ENCODE results near the gene USP40.

DNA sequence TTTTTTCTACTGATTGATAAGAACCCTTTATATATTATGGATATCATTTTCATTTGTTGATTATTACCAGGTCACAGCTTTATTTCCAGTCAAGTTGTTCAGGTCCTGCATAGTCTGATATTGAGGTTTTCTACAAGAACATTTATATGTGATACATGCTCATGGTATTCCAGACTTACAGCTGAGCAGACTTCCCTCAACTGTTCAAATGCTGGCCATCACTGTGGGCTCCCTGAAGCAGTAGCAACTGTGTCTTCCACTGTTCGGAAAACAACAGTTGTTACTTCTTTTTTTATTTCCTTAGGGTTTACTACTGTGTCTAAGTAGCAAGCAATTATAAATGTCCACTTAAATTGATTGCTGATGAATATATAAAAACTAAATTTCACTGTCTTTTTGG is 132.8 kb downstream of the USP40 start:
- TF ChIP-seq ZZZ3 (IDR thresholded peaks at IDR 0.05; ENCODE audit: control insufficient read depth, insufficient read length, low read depth) (no peak), NBN (IDR thresholded peaks at IDR 0.05) (no peak), CREB1 (IDR thresholded peaks at IDR 0.05; ENCODE audit: low read depth) (no peak), MYC (IDR thresholded peaks at IDR 0.05; ENCODE audit: insufficient read depth, insufficient read length, insufficient replicate concordance, low read length, severe bottlenecking) (no peak), ZNF274 (IDR thresholded peaks at IDR 0.05; ENCODE audit: insufficient read depth, insufficient read length) (no peak), BHLHE40 (IDR thresholded peaks at IDR 0.05; ENCODE audit: borderline replicate concordance in 1 of 2, low read depth in 2 of 2, low read length in 1 of 2) (no peak), HCFC1 (IDR thresholded peaks at IDR 0.05; ENCODE audit: low read length) (no peak), MXI1 (IDR thresholded peaks at IDR 0.05; ENCODE audit: low read depth, low read length) (no peak), NFXL1 (IDR thresholded peaks at IDR 0.05; ENCODE audit: borderline replicate concordance) (no peak)
- TF ChIP-seq, protein P1, sequence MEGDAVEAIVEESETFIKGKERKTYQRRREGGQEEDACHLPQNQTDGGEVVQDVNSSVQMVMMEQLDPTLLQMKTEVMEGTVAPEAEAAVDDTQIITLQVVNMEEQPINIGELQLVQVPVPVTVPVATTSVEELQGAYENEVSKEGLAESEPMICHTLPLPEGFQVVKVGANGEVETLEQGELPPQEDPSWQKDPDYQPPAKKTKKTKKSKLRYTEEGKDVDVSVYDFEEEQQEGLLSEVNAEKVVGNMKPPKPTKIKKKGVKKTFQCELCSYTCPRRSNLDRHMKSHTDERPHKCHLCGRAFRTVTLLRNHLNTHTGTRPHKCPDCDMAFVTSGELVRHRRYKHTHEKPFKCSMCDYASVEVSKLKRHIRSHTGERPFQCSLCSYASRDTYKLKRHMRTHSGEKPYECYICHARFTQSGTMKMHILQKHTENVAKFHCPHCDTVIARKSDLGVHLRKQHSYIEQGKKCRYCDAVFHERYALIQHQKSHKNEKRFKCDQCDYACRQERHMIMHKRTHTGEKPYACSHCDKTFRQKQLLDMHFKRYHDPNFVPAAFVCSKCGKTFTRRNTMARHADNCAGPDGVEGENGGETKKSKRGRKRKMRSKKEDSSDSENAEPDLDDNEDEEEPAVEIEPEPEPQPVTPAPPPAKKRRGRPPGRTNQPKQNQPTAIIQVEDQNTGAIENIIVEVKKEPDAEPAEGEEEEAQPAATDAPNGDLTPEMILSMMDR (IDR thresholded peaks at IDR 0.05 in 2 of 3, conservative IDR thresholded peaks at IDR 0.05 in 1 of 3; ENCODE audit: control insufficient read depth in 2 of 3, extremely low read depth in 1 of 3, insufficient read depth in 1 of 3, low read depth in 3 of 3, low read length in 3 of 3) = no peak
- TF ChIP-seq, protein P2, sequence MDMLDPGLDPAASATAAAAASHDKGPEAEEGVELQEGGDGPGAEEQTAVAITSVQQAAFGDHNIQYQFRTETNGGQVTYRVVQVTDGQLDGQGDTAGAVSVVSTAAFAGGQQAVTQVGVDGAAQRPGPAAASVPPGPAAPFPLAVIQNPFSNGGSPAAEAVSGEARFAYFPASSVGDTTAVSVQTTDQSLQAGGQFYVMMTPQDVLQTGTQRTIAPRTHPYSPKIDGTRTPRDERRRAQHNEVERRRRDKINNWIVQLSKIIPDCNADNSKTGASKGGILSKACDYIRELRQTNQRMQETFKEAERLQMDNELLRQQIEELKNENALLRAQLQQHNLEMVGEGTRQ (IDR thresholded peaks at IDR 0.05; ENCODE audit: borderline replicate concordance, low read depth, low read length) = no peak

Data from GM12878 (cell line).